ENCODE results near the gene PRPF40B. TPM values are rescaled to one million over a fixed set of nuclear protein-coding genes. Genes with fewer than 3 reads are reported as not detected.

The PRPF40B gene
- total RNA-seq, 1 donor from 2014 or later, result 19.9 TPM

- TF ChIP-seq, protein P1, sequence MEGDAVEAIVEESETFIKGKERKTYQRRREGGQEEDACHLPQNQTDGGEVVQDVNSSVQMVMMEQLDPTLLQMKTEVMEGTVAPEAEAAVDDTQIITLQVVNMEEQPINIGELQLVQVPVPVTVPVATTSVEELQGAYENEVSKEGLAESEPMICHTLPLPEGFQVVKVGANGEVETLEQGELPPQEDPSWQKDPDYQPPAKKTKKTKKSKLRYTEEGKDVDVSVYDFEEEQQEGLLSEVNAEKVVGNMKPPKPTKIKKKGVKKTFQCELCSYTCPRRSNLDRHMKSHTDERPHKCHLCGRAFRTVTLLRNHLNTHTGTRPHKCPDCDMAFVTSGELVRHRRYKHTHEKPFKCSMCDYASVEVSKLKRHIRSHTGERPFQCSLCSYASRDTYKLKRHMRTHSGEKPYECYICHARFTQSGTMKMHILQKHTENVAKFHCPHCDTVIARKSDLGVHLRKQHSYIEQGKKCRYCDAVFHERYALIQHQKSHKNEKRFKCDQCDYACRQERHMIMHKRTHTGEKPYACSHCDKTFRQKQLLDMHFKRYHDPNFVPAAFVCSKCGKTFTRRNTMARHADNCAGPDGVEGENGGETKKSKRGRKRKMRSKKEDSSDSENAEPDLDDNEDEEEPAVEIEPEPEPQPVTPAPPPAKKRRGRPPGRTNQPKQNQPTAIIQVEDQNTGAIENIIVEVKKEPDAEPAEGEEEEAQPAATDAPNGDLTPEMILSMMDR (IDR thresholded peaks at IDR 0.05), result no peak
- ATAC-seq (no peak), DNase-seq (no peak)
- H3K4me1 ChIP-seq, result peaks cover 6% of the 10 kb centered on the region
- H3K27me3 ChIP-seq, result no peaks in the 10 kb centered on the region
- no peak overlapping the region for H3K4me3 ChIP-seq
- no peaks in the 10 kb centered on the region for H3K36me3 ChIP-seq
- intact Hi-C loops (cut with DNase I), result no loop called here
- H3K27ac ChIP-seq, result no peak overlapping the region
- H3K9me3 ChIP-seq, result no peaks in the 10 kb centered on the region
Measured at GRCh38 chr12:49632401-49632800, 9.0 kb downstream of the PRPF40B start.

DNA sequence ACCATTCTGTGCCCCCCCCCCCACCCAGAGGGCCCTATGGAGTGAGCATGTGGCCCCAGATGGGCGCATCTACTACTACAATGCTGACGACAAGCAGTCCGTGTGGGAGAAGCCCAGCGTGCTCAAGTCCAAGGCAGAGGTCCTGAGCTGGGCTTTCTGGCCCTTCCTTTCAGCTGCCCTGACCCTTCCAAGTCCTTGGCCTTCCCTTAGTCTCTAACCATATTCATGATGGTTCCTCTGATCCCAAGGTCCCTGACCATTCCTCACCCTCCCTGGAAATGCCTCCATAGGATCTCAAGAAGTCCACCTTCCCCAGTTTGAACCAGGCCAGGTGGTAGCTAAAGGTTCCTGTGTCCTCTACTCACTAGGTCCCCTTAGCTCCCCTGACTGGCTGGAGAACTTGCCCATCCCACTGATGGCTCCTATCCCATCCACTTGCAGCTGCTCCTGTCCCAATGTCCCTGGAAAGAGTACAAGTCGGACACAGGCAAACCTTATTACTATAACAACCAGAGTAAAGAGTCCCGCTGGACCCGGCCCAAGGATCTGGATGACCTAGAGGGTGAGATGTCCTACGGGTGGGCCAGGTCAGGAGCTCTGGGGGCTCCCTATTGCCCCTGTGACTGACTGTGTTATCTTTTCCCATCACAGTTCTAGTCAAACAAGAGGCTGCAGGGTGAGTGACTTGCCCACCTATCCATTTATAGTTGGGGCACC, 9.8 kb downstream of the PRPF40B start:
- Histone ChIP-seq H3K4me3 (no peak overlapping the region), H3K9me3 (no peaks in the 10 kb centered on the region), H3K27ac (no peak overlapping the region), H3K36me3 (no peaks in the 10 kb centered on the region), H3K4me1 (peaks cover 6% of the 10 kb centered on the region), H3K27me3 (no peaks in the 10 kb centered on the region)
- no peak for ATAC-seq
- TF ChIP-seq, protein P1 (IDR thresholded peaks at IDR 0.05), result no peak
- intact Hi-C loops (cut with DNase I), result no loop called here
- DNase-seq, result no peak

GRCh38 chr12:49633703-49634345, 10.5 kb downstream of the PRPF40B start:
- TF ChIP-seq, protein P1 (IDR thresholded peaks at IDR 0.05), result no peak
- DNase-seq, result no peak

GRCh38 chr12:49635036-49635435, 11.7 kb downstream of the PRPF40B start:
- no peaks in the 10 kb centered on the region for H3K27me3 ChIP-seq
- H3K4me1 ChIP-seq, result peaks cover 6% of the 10 kb centered on the region
- no peak for DNase-seq
- H3K4me3 ChIP-seq, result no peak overlapping the region
- no peaks in the 10 kb centered on the region for H3K9me3 ChIP-seq
- no peak overlapping the region for H3K27ac ChIP-seq
- intact Hi-C loops (cut with DNase I), result no loop called here
- TF ChIP-seq, protein P1 (IDR thresholded peaks at IDR 0.05), result no peak
- ATAC-seq, result no peak
- peaks cover 5% of the 10 kb centered on the region for H3K36me3 ChIP-seq

More at GRCh38 chr12:49633703-49634345, 10.5 kb downstream of the PRPF40B start:
- Histone ChIP-seq H3K4me1 (peaks cover 6% of the 10 kb centered on the region), H3K9me3 (no peaks in the 10 kb centered on the region), H3K27me3 (no peaks in the 10 kb centered on the region), H3K4me3 (no peak overlapping the region), H3K36me3 (peaks cover 5% of the 10 kb centered on the region), H3K27ac (no peak overlapping the region)
- intact Hi-C loops (cut with DNase I), result no loop called here
- no peak for ATAC-seq

GRCh38 chr12:49635656-49636055, 12.3 kb downstream of the PRPF40B start:
- no peak for ATAC-seq
- intact Hi-C loops (cut with DNase I), result no loop called here
- DNase-seq, result no peak
- TF ChIP-seq, protein P1 (IDR thresholded peaks at IDR 0.05), result no peak
- Histone ChIP-seq H3K9me3 (no peaks in the 10 kb centered on the region), H3K27ac (no peak overlapping the region), H3K4me3 (no peak overlapping the region), H3K4me1 (peaks cover 6% of the 10 kb centered on the region), H3K27me3 (no peaks in the 10 kb centered on the region), H3K36me3 (peaks cover 5% of the 10 kb centered on the region)
